H1 (cell line): ENCODE data around the gene EPB41L1. TPM values are rescaled to one million over a fixed set of nuclear protein-coding genes. Genes with fewer than 3 reads are reported as not detected.

Source experiments
- SP2 ChIP-seq: IDR thresholded peaks from 2 replicates; pipeline ENCODE4 v1.6.1; 2012; ENCODE audit warnings: mild to moderate bottlenecking, low read length, inconsistent platforms
- polyA plus RNA-seq, 7 experiments: library from polyadenylated mRNA; depleted of rRNA in 3 of 7; stranded (reverse) in 5 of 7; unstranded in 2 of 7; fragments of >200 nt in 5 of 7; fragments of 200-250 nt in 2 of 7; gene quantifications; 1 replicate in 5 of 7; 2 replicates in 1 of 7; 4 replicates in 1 of 7; pipeline versions ENCODE4 v1.2.1 to v1.2.3, GENCODE V29; 2011 to 2013; ENCODE audit warnings: missing spikeins in 2 of 7, mixed read lengths in 2 of 7
- total RNA-seq: library from RNA; stranded (reverse); fragmentation: NEBNext Ultra II Directional; extraction: Animal tissue kit (Norgen Biotek cat#: 25700); gene quantifications from 2 replicates; pipeline ENCODE4 v1.2.1, GENCODE V29; 2021

The EPB41L1 gene
- total and polyA plus RNA-seq, 2 of the 8 experiments (the other 6 are each of a cell fraction or from before 2014, with no cell fraction given): 14.8 to 36.0 TPM

GRCh38 chr20:36261389-36262105 is 107.0 kb downstream of the EPB41L1 start (continued):
- TF ChIP-seq SP2: no peak
